SK-N-SH treated with all-trans-retinoic acid at 6 μM for 48 hours (cell line): ENCODE measurements around the gene KCTD20.

Source experiments
- ATAC-seq: fragments of 200-7000 bp; cut with Tn5 transposase; 3 replicates; pipeline ENCODE4 v1.9.1; 2020; ENCODE audit warnings: mild to moderate bottlenecking, moderate library complexity
- ARNTL ChIP-seq: fragments of 450-650 bp; formaldehyde crosslinking; IDR thresholded peaks from 2 replicates; pipeline ENCODE4 v1.5.0; 2020; ENCODE audit warnings: low read depth, mild to moderate bottlenecking, moderate library complexity, borderline replicate concordance
- BACH2 ChIP-seq: fragments of 250-450 bp; sonication (Bioruptor Pico); IDR thresholded peaks from 2 replicates; pipeline ENCODE4 v1.9.0; 2021; ENCODE audit warnings: mild to moderate bottlenecking, borderline replicate concordance
- ESRRG ChIP-seq: fragments of 250-450 bp; sonication (Bioruptor Pico); IDR thresholded peaks from 2 replicates; pipeline ENCODE4 v1.6.1; 2021; ENCODE audit warnings: mild to moderate bottlenecking
- ISL1 ChIP-seq: fragments of 250-450 bp; sonication (Bioruptor Pico); IDR thresholded peaks from 2 replicates; pipeline ENCODE4 v2.1.2; 2022; ENCODE audit warnings: mild to moderate bottlenecking, moderate library complexity
- OSR1 ChIP-seq: fragments of 250-450 bp; sonication (Bioruptor Pico); IDR thresholded peaks from 2 replicates; pipeline ENCODE4 v1.8.0; 2022; ENCODE audit warnings: moderate library complexity, mild to moderate bottlenecking, inconsistent platforms
- PPARA ChIP-seq: fragments of 250-450 bp; sonication (Bioruptor Pico); IDR thresholded peaks from 2 replicates; pipeline ENCODE4 v1.5.0; 2020; ENCODE audit warnings: mild to moderate bottlenecking, borderline replicate concordance
- RARB ChIP-seq: fragments of 250-450 bp; sonication (Bioruptor Pico); IDR thresholded peaks from 2 replicates; pipeline ENCODE4 v1.8.0; 2021; ENCODE audit warnings: mild to moderate bottlenecking, moderate library complexity
- SNAI2 ChIP-seq: fragments of 250-450 bp; sonication (Bioruptor Pico); IDR thresholded peaks from 2 replicates; pipeline ENCODE4 v1.5.0; 2020; ENCODE audit warnings: mild to moderate bottlenecking, moderate library complexity
- TCF4 ChIP-seq: fragments of 250-450 bp; sonication (Bioruptor Pico); IDR thresholded peaks from 2 replicates; pipeline ENCODE4 v1.8.0; 2021; ENCODE audit warnings: mild to moderate bottlenecking, moderate library complexity, borderline replicate concordance
- TOX ChIP-seq: fragments of 250-450 bp; sonication (Bioruptor Pico); IDR thresholded peaks from 2 replicates; pipeline ENCODE4 v1.8.0; 2021; ENCODE audit warnings: mild to moderate bottlenecking, moderate library complexity, borderline replicate concordance
- ZC3H10 ChIP-seq: fragments of 250-450 bp; sonication (Bioruptor Pico); IDR thresholded peaks from 2 replicates; pipeline ENCODE4 v1.5.1; 2021; ENCODE audit warnings: mild to moderate bottlenecking, moderate library complexity
- ZFP3 ChIP-seq: fragments of 250-450 bp; sonication (Bioruptor Pico); IDR thresholded peaks from 2 replicates; pipeline ENCODE4 v1.5.0; 2020; ENCODE audit warnings: mild to moderate bottlenecking, moderate library complexity
- ZFP30 ChIP-seq: fragments of 450-650 bp; formaldehyde crosslinking; IDR thresholded peaks from 2 replicates; pipeline ENCODE4 v1.5.0; 2022; ENCODE audit warnings: mild to moderate bottlenecking, moderate library complexity
- ZNF565 ChIP-seq: fragments of 450-650 bp; formaldehyde crosslinking; conservative IDR thresholded peaks from 2 replicates; pipeline ENCODE4 v1.5.0; 2020; ENCODE audit warnings: low read depth, mild to moderate bottlenecking, moderate library complexity
- ZNF70 ChIP-seq: fragments of 450-650 bp; formaldehyde crosslinking; IDR thresholded peaks from 2 replicates; pipeline ENCODE4 v1.5.0; 2020; ENCODE audit warnings: mild to moderate bottlenecking, moderate library complexity
- ZNF8 ChIP-seq: fragments of 450-650 bp; formaldehyde crosslinking; IDR thresholded peaks from 2 replicates; pipeline ENCODE4 v1.5.0; 2020; ENCODE audit warnings: mild to moderate bottlenecking, moderate library complexity
- TF ChIP-seq, protein P1 (sequence below): fragments of 250-450 bp; sonication (Bioruptor Pico); IDR thresholded peaks from 2 replicates; pipeline ENCODE4 v1.8.0; 2020; ENCODE audit warnings: mild to moderate bottlenecking, moderate library complexity, borderline replicate concordance
- TF ChIP-seq, protein P2 (sequence below): fragments of 250-450 bp; sonication (Bioruptor Pico); IDR thresholded peaks from 2 replicates; pipeline ENCODE4 v1.8.0; 2021; ENCODE audit warnings: low read depth, mild to moderate bottlenecking, moderate library complexity, borderline replicate concordance
- TF ChIP-seq, protein P3 (sequence below): fragments of 250-450 bp; sonication (Bioruptor Pico); IDR thresholded peaks from 2 replicates; pipeline ENCODE4 v1.5.1; 2020; ENCODE audit warnings: low read depth, mild to moderate bottlenecking, moderate library complexity
- TF ChIP-seq, protein P4 (sequence below): fragments of 250-450 bp; sonication (Bioruptor Pico); IDR thresholded peaks from 2 replicates; pipeline ENCODE4 v1.5.0; 2020; ENCODE audit warnings: mild to moderate bottlenecking, moderate library complexity
- TF ChIP-seq, protein P5 (sequence below): fragments of 250-450 bp; sonication (Bioruptor Pico); IDR thresholded peaks from 2 replicates; pipeline ENCODE4 v1.5.1; 2021; ENCODE audit warnings: mild to moderate bottlenecking, moderate library complexity

The KCTD20 gene

DNA sequence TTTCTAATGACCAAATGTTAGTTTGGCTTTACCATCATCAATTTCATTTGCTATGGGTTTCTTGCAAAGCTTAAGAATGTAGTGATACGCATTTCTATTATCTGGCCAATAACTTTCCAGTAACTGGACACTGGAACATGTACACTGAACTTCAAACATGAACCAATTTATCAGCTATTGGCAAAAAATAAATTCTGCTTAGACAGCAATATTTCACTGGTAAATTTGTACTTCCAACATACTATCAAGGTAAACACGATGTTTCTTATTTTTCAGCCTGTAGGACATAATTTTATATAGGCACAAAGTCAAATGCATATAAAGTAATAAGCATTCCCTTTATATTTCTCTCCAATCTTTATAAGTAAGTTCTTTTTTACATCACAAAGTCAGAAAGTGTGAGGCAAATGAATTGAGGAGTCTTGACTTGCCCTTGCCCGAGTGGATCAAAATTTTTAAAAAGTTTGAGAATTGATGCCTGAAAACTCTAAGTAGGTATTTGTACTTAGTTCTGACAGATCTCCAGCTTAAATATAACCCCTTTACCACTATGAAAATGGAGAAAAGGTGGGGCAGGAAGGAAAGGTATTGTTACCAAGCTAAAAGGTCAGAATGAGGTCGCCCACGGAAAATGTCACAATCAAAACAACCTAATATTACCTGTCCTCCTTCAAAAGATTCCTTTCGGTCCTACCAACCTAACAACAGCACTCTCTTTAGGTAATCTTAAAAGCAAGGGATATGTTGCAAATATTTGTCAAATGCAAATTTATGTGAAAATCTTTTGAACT lies 63.1 kb downstream of the KCTD20 start:
- TF ChIP-seq PPARA (CRISPR knock-in tag) (no peak), ESRRG (no peak), OSR1 (CRISPR knock-in tag) (no peak), BACH2 (CRISPR knock-in tag) (no peak), TCF4 (no peak), SNAI2 (no peak), ZC3H10 (CRISPR knock-in tag) (no peak)
- TF ChIP-seq, protein P1, sequence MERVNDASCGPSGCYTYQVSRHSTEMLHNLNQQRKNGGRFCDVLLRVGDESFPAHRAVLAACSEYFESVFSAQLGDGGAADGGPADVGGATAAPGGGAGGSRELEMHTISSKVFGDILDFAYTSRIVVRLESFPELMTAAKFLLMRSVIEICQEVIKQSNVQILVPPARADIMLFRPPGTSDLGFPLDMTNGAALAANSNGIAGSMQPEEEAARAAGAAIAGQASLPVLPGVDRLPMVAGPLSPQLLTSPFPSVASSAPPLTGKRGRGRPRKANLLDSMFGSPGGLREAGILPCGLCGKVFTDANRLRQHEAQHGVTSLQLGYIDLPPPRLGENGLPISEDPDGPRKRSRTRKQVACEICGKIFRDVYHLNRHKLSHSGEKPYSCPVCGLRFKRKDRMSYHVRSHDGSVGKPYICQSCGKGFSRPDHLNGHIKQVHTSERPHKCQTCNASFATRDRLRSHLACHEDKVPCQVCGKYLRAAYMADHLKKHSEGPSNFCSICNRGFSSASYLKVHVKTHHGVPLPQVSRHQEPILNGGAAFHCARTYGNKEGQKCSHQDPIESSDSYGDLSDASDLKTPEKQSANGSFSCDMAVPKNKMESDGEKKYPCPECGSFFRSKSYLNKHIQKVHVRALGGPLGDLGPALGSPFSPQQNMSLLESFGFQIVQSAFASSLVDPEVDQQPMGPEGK (CRISPR knock-in tag): no peak
- no peak for ATAC-seq

DNA sequence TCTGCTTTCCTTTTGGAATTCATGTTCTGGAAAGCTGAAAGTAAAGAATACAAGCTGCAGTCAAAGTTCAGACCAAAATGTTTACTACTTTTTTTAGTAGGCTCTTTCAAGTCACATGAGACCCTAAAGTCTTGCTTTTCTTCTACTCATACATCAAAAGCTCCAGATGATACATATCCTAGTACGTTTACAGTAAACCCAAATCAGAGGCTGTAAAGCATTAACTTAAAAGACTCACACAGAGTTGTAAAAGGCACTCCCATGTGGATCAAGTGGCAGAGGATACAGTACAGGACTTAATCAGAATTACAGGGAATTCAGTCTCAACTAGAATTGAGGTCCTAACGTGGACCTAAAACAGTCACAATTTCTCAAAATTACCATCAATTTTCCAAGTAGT lies 63.8 kb downstream of the KCTD20 start:
- TF ChIP-seq ZFP30 (no peak), TCF4 (no peak), ZFP3 (CRISPR knock-in tag) (no peak), SNAI2 (no peak), ZNF565 (CRISPR knock-in tag) (no peak)
- TF ChIP-seq, protein P2, sequence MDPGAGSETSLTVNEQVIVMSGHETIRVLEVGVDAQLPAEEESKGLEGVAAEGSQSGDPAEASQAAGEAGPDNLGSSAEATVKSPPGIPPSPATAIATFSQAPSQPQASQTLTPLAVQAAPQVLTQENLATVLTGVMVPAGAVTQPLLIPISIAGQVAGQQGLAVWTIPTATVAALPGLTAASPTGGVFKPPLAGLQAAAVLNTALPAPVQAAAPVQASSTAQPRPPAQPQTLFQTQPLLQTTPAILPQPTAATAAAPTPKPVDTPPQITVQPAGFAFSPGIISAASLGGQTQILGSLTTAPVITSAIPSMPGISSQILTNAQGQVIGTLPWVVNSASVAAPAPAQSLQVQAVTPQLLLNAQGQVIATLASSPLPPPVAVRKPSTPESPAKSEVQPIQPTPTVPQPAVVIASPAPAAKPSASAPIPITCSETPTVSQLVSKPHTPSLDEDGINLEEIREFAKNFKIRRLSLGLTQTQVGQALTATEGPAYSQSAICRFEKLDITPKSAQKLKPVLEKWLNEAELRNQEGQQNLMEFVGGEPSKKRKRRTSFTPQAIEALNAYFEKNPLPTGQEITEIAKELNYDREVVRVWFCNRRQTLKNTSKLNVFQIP (CRISPR knock-in tag): no peak
- TF ChIP-seq, protein P1 (CRISPR knock-in tag): no peak
- ATAC-seq: no peak

DNA sequence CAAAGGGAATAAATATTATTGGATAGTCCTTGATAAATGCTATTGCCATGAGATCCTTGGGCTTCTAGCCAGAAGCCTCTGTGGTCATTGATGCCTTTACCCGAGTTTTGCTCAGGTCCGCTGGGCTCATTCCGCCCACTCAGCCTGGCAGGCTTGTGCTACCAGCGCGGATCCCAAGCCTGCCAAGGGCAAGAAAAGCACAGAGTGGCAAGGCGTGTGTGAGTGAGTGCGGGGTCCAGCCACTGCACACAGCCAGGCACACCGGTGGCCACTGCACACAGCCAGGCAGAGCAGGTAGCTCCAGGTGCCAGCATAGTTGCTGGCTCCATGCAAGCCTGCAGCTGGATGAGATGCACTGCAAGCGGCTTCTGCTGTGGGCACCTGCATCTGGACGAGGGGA lies 65.7 kb downstream of the KCTD20 start:
- no peak for ATAC-seq
- TF ChIP-seq ZNF70 (CRISPR knock-in tag): no peak
- TF ChIP-seq TCF4: no peak
- no peak for TF ChIP-seq ZFP30
- no peak for TF ChIP-seq TOX (CRISPR knock-in tag)
- TF ChIP-seq RARB (CRISPR knock-in tag): no peak
- TF ChIP-seq, protein P3, sequence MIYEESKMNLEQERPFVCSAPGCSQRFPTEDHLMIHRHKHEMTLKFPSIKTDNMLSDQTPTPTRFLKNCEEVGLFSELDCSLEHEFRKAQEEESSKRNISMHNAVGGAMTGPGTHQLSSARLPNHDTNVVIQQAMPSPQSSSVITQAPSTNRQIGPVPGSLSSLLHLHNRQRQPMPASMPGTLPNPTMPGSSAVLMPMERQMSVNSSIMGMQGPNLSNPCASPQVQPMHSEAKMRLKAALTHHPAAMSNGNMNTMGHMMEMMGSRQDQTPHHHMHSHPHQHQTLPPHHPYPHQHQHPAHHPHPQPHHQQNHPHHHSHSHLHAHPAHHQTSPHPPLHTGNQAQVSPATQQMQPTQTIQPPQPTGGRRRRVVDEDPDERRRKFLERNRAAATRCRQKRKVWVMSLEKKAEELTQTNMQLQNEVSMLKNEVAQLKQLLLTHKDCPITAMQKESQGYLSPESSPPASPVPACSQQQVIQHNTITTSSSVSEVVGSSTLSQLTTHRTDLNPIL (CRISPR knock-in tag): no peak
- TF ChIP-seq PPARA (CRISPR knock-in tag): no peak
- TF ChIP-seq ISL1 (CRISPR knock-in tag): no peak
- no peak for TF ChIP-seq ZC3H10 (CRISPR knock-in tag)
- TF ChIP-seq, protein P4, sequence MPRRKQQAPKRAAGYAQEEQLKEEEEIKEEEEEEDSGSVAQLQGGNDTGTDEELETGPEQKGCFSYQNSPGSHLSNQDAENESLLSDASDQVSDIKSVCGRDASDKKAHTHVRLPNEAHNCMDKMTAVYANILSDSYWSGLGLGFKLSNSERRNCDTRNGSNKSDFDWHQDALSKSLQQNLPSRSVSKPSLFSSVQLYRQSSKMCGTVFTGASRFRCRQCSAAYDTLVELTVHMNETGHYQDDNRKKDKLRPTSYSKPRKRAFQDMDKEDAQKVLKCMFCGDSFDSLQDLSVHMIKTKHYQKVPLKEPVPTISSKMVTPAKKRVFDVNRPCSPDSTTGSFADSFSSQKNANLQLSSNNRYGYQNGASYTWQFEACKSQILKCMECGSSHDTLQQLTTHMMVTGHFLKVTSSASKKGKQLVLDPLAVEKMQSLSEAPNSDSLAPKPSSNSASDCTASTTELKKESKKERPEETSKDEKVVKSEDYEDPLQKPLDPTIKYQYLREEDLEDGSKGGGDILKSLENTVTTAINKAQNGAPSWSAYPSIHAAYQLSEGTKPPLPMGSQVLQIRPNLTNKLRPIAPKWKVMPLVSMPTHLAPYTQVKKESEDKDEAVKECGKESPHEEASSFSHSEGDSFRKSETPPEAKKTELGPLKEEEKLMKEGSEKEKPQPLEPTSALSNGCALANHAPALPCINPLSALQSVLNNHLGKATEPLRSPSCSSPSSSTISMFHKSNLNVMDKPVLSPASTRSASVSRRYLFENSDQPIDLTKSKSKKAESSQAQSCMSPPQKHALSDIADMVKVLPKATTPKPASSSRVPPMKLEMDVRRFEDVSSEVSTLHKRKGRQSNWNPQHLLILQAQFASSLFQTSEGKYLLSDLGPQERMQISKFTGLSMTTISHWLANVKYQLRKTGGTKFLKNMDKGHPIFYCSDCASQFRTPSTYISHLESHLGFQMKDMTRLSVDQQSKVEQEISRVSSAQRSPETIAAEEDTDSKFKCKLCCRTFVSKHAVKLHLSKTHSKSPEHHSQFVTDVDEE (CRISPR knock-in tag): no peak
- no peak for TF ChIP-seq BACH2 (CRISPR knock-in tag)
- no peak for TF ChIP-seq SNAI2
- TF ChIP-seq OSR1 (CRISPR knock-in tag): no peak
- TF ChIP-seq ARNTL (CRISPR knock-in tag): no peak
- no peak for TF ChIP-seq ZNF565 (CRISPR knock-in tag)
- no peak for TF ChIP-seq ZFP3 (CRISPR knock-in tag)
- TF ChIP-seq, protein P5, sequence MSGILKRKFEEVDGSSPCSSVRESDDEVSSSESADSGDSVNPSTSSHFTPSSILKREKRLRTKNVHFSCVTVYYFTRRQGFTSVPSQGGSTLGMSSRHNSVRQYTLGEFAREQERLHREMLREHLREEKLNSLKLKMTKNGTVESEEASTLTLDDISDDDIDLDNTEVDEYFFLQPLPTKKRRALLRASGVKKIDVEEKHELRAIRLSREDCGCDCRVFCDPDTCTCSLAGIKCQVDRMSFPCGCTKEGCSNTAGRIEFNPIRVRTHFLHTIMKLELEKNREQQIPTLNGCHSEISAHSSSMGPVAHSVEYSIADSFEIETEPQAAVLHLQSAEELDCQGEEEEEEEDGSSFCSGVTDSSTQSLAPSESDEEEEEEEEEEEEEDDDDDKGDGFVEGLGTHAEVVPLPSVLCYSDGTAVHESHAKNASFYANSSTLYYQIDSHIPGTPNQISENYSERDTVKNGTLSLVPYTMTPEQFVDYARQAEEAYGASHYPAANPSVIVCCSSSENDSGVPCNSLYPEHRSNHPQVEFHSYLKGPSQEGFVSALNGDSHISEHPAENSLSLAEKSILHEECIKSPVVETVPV: no peak
- TF ChIP-seq ZNF8 (CRISPR knock-in tag): no peak
- TF ChIP-seq, all 23 proteins: peak for 0
